K562 (cell line): ENCODE measurements around the gene RGL2.

Source experiments
- BCL6 ChIP-seq: fragments of 250-450 bp; sonication (Bioruptor Pico); IDR thresholded peaks from 2 replicates; pipeline ENCODE4 v1.4.0; 2020
- CHD4 ChIP-seq: fragments of 200-600 bp; sonication (generic); IDR thresholded peaks from 3 replicates; pipeline ENCODE4 v1.6.1; 2012; ENCODE audit warnings: low read depth, mild to moderate bottlenecking, mixed read lengths, low read length, inconsistent platforms; ENCODE audit not compliant: insufficient read depth, insufficient replicate concordance, poor library complexity, severe bottlenecking
- CTCF ChIP-seq, 3 experiments: IDR thresholded peaks in 2 of 3; conservative IDR thresholded peaks in 1 of 3; 2 replicates each; pipeline ENCODE4 v1.5.1; 2011 to 2012; ENCODE audit warnings: low read length in 3 of 3, mild to moderate bottlenecking in 3 of 3, control low read depth in 2 of 3, improper control_type of control experiment in 1 of 3, inconsistent platforms in 1 of 3, low read depth in 1 of 3, mixed read lengths in 1 of 3, moderate library complexity in 1 of 3; ENCODE audit not compliant: insufficient read depth in 2 of 3
- NRF1 ChIP-seq, 2 experiments: fragments of 450-650 bp; IDR thresholded peaks in 1 of 2; conservative IDR thresholded peaks in 1 of 2; 2 replicates each; pipeline ENCODE4 v1.6.1; 2014; ENCODE audit warnings: mild to moderate bottlenecking in 2 of 2

GRCh38 chr6:33280539-33280938 is 18.2 kb downstream of the RGL2 start:
- TF ChIP-seq CHD4 (no peak), BCL6 (CRISPR knock-in tag) (no peak), NRF1 (conservative IDR thresholded peaks at IDR 0.05 in 1 of 2, IDR thresholded peaks at IDR 0.05 in 1 of 2) (no peak), CTCF (IDR thresholded peaks at IDR 0.05 in 2 of 3, conservative IDR thresholded peaks at IDR 0.05 in 1 of 3; ENCODE audit: insufficient read depth in 2 of 3, low read depth in 1 of 3, low read length in 3 of 3) (no peak)
